ENCODE measurements around the gene SMIM30. TPM values are rescaled to one million over a fixed set of nuclear protein-coding genes. Genes with fewer than 3 reads are reported as not detected.
A peak's percentile ranks its signal among the peaks of the same experiment; 100 is the strongest.

Gene SMIM30
- total and polyA plus RNA-seq, 2 of the 8 experiments (the other 6 are each of a cell fraction or from before 2014, with no cell fraction given): 35.2 to 49.7 TPM

- DNase-seq (ENCODE audit: low read depth in 1 of 2, low spot score in 2 of 2) (peak; percentile 31 to 51), FAIRE-seq (peak; percentile 71)
- H2AK5ac ChIP-seq (ENCODE audit: low read depth, low read length): no peak overlapping the region
- H4K5ac ChIP-seq (ENCODE audit: insufficient read length, low read depth, low read length): no peak overlapping the region
- H2AFZ ChIP-seq (ENCODE audit: low read length): no peak overlapping the region
- H4K20me1 ChIP-seq (replicated peaks in 1 of 2; ENCODE audit: control insufficient read depth in 1 of 2, insufficient read depth in 2 of 2, low read length in 2 of 2): no peaks in the 10 kb centered on the region
- 66% methylated on average over 5 of the region's 5 CpGs; no CpG with 5 or more reads in 1 of the 2 experiments for WGBS, 2 experiments (ENCODE audit: extremely low coverage in 1 of 2, insufficient coverage in 1 of 2, insufficient read length in 1 of 2, insufficient replicate concordance in 2 of 2, low coverage in 1 of 2, low lambda C conversion rate in 2 of 2, missing lambda C conversion rate in 1 of 2)
- no peak overlapping the region for H3K27ac ChIP-seq (ENCODE audit: low read depth, low read length)
- ChIA-PET CTCF (ENCODE audit: partially characterized antibody) (interaction anchor here (0.6 to 5.8 kb wide), 50 partner anchors 10 to 587 kb away, joined by 3 to 57 read pairs (median 4); no protein-coding TSS in a partner anchor), POLR2A (ENCODE audit: partially characterized antibody) (interaction anchor here (1.1 kb wide), 1 partner anchor 104 kb away, joined by 3 read pairs; no protein-coding TSS in a partner anchor)
- H2BK120ac ChIP-seq (replicated peaks; ENCODE audit: low read depth, low read length): no peak overlapping the region
- TF ChIP-seq, protein P1, sequence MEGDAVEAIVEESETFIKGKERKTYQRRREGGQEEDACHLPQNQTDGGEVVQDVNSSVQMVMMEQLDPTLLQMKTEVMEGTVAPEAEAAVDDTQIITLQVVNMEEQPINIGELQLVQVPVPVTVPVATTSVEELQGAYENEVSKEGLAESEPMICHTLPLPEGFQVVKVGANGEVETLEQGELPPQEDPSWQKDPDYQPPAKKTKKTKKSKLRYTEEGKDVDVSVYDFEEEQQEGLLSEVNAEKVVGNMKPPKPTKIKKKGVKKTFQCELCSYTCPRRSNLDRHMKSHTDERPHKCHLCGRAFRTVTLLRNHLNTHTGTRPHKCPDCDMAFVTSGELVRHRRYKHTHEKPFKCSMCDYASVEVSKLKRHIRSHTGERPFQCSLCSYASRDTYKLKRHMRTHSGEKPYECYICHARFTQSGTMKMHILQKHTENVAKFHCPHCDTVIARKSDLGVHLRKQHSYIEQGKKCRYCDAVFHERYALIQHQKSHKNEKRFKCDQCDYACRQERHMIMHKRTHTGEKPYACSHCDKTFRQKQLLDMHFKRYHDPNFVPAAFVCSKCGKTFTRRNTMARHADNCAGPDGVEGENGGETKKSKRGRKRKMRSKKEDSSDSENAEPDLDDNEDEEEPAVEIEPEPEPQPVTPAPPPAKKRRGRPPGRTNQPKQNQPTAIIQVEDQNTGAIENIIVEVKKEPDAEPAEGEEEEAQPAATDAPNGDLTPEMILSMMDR (IDR thresholded peaks at IDR 0.05; ENCODE audit: control extremely low read depth in 1 of 3, insufficient read depth in 1 of 3, low read depth in 1 of 3, low read length in 3 of 3): peak; percentile 34 to 68 (median 65)
- TF ChIP-seq TEAD4 (IDR thresholded peaks at IDR 0.05; ENCODE audit: low read depth, low read length) (no peak), RAD21 (IDR thresholded peaks at IDR 0.05 in 1 of 2, conservative IDR thresholded peaks at IDR 0.05 in 1 of 2; ENCODE audit: low read depth in 2 of 2, low read length in 2 of 2) (peak; percentile 75 to 83)
- no peak overlapping the region for H3K4me3 ChIP-seq (ENCODE audit: extremely low read depth in 1 of 4, insufficient read depth in 2 of 4, low read depth in 3 of 4, low read length in 4 of 4)
- H3K9ac ChIP-seq (replicated peaks in 1 of 4; ENCODE audit: extremely low read depth in 1 of 4, low read depth in 3 of 4, low read length in 3 of 4): no peak overlapping the region
- no peak overlapping the region for H4K8ac ChIP-seq (ENCODE audit: extremely low read depth, insufficient read depth, low read length)
- no peak overlapping the region for H3K18ac ChIP-seq (ENCODE audit: extremely low read depth, low read length)
- H3K36me3 ChIP-seq (ENCODE audit: control insufficient read depth in 2 of 4, insufficient read depth in 4 of 4, low read length in 3 of 4): no peaks in the 10 kb centered on the region
- H4K91ac ChIP-seq (replicated peaks; ENCODE audit: insufficient read length, low read length): no peak overlapping the region
- H3K9me3 ChIP-seq (ENCODE audit: insufficient read depth in 2 of 2, low read depth in 1 of 2, low read length in 1 of 2): no peaks in the 10 kb centered on the region
- no peak overlapping the region for H3K14ac ChIP-seq (ENCODE audit: insufficient read length)
- no peak overlapping the region for H3K56ac ChIP-seq (replicated peaks; ENCODE audit: insufficient read length, low read depth, low read length)
- H3K4ac ChIP-seq (replicated peaks; ENCODE audit: insufficient read length, low read depth, low read length): no peak overlapping the region
- no peak overlapping the region for H2BK20ac ChIP-seq (ENCODE audit: low read length)
- H3K4me1 ChIP-seq (replicated peaks in 1 of 4; ENCODE audit: control insufficient read depth in 3 of 4, insufficient read depth in 4 of 4, low read length in 3 of 4): no peaks in the 10 kb centered on the region
- no peaks in the 10 kb centered on the region for H3K79me2 ChIP-seq (ENCODE audit: control insufficient read depth in 1 of 2, insufficient read depth in 2 of 2, low read length in 2 of 2)
- no peak overlapping the region for H2BK5ac ChIP-seq (ENCODE audit: low read depth, low read length)
- H3K23me2 ChIP-seq (ENCODE audit: low read depth, low read length): no peaks in the 10 kb centered on the region
- H2BK12ac ChIP-seq (ENCODE audit: low read depth, low read length): no peak overlapping the region
- no peaks in the 10 kb centered on the region for H3K27me3 ChIP-seq (replicated peaks in 1 of 4; ENCODE audit: control insufficient read depth in 3 of 4, extremely low read depth in 1 of 4, insufficient read depth in 3 of 4, low read length in 3 of 4)
- H2BK15ac ChIP-seq (ENCODE audit: low read length): no peak overlapping the region
- no peak overlapping the region for H3K23ac ChIP-seq (ENCODE audit: insufficient read length)
- H3K4me2 ChIP-seq (ENCODE audit: insufficient read depth in 1 of 2, low read depth in 2 of 2, low read length in 2 of 2): no peak overlapping the region
- H3K79me1 ChIP-seq (ENCODE audit: low read depth, low read length): no peaks in the 10 kb centered on the region
Measured at GRCh38 chr7:113159746-113160339, 41.5 kb upstream of the SMIM30 start.

All from H1 (cell line).